ENCODE results near the gene TTC38.
"Not testable (repeated sequence)": the region's sequence is repeated elsewhere in the genome, so short reads cannot be mapped to it uniquely, and the experiment has no call there.

TTC38 gene

DNA sequence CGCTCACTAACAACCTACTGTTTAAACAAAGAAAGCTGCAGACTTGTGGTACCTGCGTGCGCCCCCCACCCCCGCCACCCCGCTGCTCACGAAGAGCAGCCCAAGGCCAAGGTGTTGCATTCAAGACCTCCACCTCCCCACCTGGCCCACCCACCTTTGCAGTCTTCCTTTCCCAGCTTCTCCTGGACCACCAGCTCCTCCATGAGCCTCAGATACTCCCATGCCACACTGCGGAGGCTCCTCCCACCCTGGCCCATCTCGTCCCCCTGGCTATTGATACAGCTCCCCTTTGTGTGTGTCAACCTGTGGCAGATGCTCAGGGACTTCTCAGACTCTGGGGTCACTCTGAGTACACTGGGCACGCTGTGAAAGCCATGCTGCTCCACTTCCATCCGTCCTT is 21.6 kb upstream of the TTC38 start:
- no peak for DNase-seq

- no peak for DNase-seq
These were observed 20.3 kb upstream of the TTC38 start for GRCh38 chr22:46247443-46247975.

GRCh38 chr22:46250035-46250782 is 17.6 kb upstream of the TTC38 start, which contains the start of gene CDPF1:
CDPF1 (minus strand) TSS chr22:46250293; CDS start chr22:46248284, 2,009 bp downstream.
- DNase-seq = peak; percentile 95 to 98 (median 96)

GRCh38 chr22:46250783-46251125 is 17.1 kb upstream of the TTC38 start:
- peak in 1 of 4 experiments; percentile 9 for DNase-seq

DNA sequence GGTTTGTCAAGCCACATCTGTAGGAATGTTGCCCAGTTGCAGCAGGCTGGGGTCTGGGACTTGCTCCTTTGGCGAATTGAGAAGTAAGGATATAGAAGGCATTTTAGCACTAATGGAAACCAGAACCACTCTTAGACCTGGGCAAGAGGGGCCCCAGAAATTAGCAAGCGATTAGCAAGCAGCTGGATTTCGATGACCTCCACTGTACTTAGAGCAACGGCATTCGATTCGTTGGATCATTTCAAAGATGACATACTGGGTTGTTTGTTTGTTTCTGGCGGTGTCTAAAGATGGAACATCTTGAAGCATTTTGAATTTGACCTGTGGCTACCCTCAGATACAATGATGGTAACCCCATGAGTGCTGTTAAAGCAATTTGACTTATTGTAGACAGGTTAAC is 16.5 kb upstream of the TTC38 start:
- DNase-seq = no peak

- no peak for DNase-seq
These were observed 15.9 kb upstream of the TTC38 start for GRCh38 chr22:46251816-46252380.

DNA sequence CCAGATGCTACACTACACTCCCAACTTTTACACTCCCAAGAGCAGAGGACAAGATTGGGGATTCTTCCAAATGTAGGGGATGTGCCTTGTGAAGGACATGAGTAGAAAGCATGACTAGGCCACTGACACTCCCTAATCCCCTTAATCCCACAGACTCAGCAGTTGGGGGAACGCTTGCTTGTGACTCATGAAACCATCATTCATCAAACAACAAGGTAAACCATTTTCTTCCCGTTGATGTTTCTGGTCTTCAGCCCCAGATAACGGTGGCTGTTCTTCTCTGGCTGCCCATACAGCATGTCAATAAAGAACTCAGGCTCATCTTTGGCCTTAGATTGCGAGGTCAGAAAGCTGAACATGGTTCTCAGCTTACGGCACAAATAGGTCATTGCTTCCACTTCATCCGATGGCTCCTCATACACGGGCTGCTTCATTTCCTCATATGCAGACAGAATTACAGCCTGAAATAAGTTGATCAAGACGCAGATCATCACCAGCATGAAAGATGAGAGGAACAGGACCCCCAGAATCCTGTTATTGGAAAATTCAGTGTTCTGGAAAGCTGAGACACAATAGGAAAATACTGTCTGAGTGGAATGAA is 11.3 kb upstream of the TTC38 start:
- DNase-seq = no peak

DNA sequence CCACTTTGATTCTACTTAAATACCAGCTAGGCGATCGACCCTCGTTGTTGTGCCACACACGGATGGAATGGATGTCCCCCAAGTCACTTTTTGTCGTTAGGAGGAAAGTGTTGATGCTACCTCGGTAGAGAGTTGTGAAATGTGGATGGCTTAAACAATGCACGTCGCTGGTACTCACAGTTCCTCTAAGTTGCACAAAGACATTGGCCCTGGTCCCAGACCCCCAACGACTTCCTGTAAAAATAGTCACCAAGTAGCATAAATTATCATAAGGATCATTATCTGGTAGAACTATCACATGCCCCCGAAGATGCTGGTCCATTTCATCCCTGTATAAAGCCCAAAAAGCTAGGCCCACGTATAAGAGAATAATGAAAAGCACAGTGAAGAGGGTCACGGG is 8.4 kb upstream of the TTC38 start:
- peak; percentile 38 to 60 (median 44) for DNase-seq

DNA sequence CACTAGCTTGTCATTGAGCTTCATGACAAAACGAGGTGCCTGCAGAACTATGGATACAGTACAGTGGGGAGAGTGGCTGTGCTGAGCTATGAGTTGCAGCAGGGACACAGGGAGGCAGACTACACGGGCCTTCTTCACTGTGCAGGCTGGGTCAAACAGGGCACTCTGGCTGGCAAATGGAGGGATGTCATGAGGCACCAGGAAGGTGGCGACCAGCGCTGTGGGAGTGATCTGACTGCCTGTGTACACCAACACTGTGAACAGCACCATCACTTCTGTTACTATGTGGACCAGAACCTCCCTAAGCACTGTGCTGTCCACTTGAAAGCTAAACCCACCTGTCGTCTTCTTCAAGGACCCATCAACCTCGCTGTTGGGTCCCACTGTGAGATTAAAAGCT is 7.8 kb upstream of the TTC38 start:
- DNase-seq = no peak

- peak; percentile 76 to 83 (median 76) for DNase-seq
These were observed 5.2 kb upstream of the TTC38 start for GRCh38 chr22:46262449-46263215.

- no peak for DNase-seq
These were observed 4.6 kb upstream of the TTC38 start, which contains the start of gene PKDREJ for GRCh38 chr22:46263216-46263590. PKDREJ (minus strand) TSS chr22:46263343; CDS start chr22:46263322, 21 bp downstream.

GRCh38 chr22:46264520-46264919 is 3.3 kb upstream of the TTC38 start:
- not testable (repeated sequence) for DNase-seq

GRCh38 chr22:46265627-46266026 is 2.2 kb upstream of the TTC38 start:
- not testable (repeated sequence) for DNase-seq

DNA sequence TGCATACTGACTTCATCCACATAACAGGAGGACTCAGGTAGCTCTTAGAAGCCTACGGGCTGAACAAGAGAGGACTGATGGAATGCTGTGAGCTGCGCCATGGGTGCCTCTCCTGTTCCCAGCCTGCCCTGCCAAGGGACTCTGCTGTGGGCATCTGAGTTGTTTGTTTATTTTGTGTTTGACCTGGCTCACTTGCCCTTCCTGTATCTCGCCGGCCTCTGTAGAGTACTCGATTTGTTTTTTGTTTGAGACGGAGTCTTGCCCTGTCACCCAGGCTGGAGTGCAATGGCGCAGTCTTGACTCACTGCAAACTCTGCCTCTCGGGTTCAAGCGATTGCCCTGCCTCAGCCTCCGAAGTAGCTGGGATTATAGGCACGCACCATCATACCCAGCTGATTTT is 1.8 kb downstream of the TTC38 start:
- DNase-seq = no peak

- DNase-seq = no peak
These were observed 4.4 kb downstream of the TTC38 start for GRCh38 chr22:46272196-46272595.

- DNase-seq = no peak
These were observed 5.1 kb downstream of the TTC38 start for GRCh38 chr22:46272762-46273431.

GRCh38 chr22:46273432-46274148 is 5.8 kb downstream of the TTC38 start:
- no peak for DNase-seq

DNA sequence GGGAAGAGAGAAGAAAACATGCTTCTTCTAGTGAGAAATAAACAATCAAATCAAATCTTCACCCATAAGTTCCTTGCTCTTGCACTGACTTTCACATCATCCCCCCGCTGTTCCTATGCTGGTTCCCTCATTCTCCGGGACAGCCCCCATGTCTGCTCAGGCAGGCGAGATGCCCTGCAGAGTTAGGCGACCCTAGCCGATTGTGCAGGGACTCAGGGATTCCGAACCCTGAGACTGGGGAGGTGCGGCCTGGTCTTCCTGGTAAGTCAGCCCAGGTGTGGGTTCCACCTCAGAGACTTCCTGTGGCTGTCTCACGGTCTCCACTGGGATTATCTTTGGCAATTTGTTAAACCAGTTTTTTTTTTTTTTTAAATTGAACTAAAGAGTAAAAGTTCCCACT is 6.6 kb downstream of the TTC38 start:
- no peak for DNase-seq

GRCh38 chr22:46275455-46276122 is 7.8 kb downstream of the TTC38 start:
- DNase-seq = peak in 1 of 4 experiments; percentile 22

DNA sequence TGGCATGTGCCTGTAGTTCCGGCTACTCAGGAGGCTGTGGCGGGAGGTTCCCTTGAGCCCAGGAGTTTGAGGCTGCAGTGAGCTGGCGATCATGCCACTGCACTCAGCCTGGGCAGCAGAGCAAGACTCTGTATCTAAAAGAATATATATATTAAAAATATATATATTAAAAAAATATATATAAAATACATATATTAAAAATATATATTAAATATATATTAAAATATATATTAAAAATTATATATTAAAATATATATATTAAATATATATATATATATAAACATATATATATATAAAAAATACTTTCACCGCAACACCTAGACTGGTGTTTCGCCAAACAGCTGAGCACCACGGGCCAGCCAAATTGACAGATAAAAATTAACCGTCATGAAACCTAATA is 8.8 kb downstream of the TTC38 start:
- no peak for DNase-seq
